DLD1 (cell line): ENCODE results near the gene CTNNBL1.
"Not testable (repeated sequence)": the region's sequence is repeated elsewhere in the genome, so short reads cannot be mapped to it uniquely, and the experiment has no call there.

ENCODE experiments used
- in situ Hi-C: cut with HindIII; loops from 2 replicates; pipeline ENCODE4 v1.10.0; 2017; ENCODE audit warnings: low sequenced_read_pairs

CTNNBL1 gene

GRCh38 chr20:37704955-37705354 lies 11.1 kb downstream of the CTNNBL1 start:
- in situ Hi-C loops: loop anchor here (5.0 kb wide), 1 partner anchor 63 kb away; no protein-coding TSS in a partner anchor

DNA sequence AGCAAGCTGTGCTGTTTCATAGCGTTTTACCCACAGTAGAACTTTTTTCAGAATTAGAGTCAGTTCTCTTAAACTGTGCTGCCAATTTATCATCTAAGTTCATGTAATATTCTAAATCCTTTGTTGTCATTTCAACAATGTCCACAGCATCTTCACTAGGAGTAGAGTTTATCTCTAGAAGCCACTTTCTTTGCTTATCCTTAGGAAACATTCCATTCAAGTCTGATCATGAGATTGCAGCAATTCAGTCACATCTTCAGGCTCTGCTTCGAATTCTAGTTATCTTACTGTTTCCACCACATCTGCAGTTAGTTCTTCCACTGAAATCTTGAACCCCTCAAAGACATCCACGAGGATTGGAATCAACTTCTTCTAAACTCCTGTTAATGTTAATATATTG lies 12.5 kb downstream of the CTNNBL1 start:
- in situ Hi-C loops: loop anchor here (5.0 kb wide), 1 partner anchor 64 kb away; no protein-coding TSS in a partner anchor

GRCh38 chr20:37711001-37711400 lies 17.2 kb downstream of the CTNNBL1 start:
- in situ Hi-C loops: no loop called here

DNA sequence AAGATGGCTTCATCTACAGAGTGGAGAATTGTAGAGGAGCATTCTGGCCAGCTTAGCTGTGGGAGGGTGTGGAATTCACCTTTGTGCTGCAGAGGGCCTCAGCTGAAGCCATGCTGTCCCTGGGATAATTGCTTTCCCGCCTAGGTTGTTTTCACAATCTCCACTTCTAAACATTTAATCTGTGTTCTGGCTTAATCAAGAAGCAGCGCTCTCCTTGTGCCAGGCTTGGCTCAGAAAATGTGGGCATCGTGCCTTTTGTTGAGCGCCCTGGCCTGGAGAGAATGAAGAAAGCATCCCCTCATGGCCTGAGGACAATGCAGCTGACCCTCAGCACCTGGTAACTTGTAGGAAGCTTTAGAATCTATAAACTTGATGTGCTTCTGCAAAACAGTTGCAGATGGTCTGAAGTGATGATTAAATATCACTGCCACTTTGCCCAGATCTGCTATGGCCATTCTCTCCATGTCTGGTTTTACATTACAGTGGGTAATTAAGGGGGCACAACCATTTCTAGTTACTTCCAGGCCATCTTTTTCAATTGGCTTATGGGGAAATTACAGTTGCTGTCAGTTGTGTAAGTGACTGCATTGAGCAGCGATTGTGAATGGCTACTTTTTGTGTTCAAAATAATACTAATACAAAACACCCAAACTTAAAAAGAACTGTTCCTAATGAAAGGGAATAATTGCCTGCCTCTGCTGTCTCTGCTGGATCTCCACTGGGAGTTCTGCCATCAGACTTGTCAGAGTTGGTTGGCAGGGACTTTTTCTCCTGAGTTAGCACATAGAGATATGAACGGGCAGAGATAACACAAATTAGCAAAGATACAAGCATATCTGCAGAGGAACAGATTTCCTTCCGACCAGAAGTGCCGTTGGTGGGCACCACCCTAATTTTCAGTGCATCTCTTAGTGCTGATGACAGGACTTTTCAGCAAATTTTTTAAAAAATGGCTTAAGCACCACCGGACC lies 18.4 kb downstream of the CTNNBL1 start:
- in situ Hi-C loops: no loop called here

DNA sequence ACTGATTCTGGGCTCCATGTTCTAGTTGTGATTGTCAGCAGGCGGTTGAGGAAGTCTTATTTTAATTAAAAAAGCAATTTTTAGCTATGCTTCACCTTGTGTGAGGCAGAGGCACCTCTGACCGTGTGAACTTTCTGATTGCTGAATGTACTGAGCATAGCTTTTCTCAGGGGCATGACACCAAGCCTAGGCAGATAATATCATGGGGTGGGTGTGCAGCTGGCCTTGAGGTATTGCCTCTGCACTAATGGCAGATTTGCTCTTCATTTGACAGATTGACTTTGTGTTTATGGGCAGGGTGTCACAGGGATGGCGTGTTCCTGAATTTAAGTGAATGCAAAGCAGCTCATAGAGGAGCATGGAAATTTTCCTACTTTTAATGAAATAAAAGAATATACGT lies 19.6 kb downstream of the CTNNBL1 start:
- in situ Hi-C loops: no loop called here

- in situ Hi-C loops: no loop called here
These were observed 21.3 kb downstream of the CTNNBL1 start for GRCh38 chr20:37714978-37715672.

DNA sequence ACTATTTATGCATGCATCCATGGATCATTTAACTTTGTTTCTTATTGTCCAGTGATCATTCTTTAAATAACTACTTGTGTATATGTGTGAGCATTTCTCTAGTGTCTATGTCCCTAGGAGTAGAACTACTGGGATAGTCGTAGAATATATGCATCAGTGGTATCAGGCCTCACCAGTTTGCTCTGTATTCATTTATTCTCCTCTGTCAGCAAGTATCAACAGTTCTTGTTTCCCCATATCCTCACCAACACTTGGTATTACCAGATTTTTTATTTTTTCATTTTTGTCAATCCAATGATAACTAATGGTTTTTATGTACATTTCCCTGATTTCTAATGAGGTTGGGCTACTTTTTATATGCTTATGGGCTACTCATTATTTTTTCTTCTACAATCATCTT lies 27.9 kb downstream of the CTNNBL1 start:
- in situ Hi-C loops: no loop called here

DNA sequence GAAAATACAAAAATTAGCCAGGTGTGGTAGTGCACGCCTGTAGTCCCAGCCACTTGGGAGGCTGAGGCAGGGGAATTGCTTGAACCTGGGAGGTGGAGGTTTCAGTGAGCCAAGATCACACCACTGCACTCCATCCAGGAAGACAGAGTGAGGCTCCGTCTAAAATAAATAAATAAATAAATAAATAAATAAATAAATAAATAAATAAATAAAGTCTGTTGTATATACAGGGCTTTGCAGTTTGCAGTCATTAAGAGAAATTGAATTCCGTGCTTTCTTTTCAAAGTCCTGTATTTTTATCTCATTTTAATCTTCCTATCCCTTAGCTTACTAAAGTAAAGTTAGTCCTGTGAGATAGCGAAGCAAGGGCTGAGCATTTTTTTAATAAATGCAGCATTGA lies 28.5 kb downstream of the CTNNBL1 start:
- in situ Hi-C loops: not testable (repeated sequence)

- in situ Hi-C loops: no loop called here
These were observed 29.8 kb downstream of the CTNNBL1 start for GRCh38 chr20:37723668-37724067.

DNA sequence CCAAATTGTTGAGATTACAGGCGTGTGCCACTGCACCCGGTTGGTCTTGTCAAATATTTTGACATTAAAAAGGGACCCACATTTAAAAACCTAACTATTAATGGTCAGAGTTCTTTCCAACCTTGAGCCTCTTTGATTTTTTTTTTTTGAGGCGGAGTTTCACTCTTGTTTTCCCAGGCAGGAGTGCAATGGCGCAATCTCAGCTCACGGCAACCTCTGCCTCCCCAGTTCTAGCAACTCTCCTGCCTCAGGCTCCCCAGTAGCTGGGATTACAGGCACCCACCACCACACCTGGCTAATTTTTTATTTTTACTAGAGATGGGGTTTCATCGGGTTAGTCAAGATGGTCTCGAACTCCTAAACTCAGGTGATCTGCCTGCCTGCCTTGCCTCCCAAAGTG lies 31.3 kb downstream of the CTNNBL1 start:
- in situ Hi-C loops: no loop called here

DNA sequence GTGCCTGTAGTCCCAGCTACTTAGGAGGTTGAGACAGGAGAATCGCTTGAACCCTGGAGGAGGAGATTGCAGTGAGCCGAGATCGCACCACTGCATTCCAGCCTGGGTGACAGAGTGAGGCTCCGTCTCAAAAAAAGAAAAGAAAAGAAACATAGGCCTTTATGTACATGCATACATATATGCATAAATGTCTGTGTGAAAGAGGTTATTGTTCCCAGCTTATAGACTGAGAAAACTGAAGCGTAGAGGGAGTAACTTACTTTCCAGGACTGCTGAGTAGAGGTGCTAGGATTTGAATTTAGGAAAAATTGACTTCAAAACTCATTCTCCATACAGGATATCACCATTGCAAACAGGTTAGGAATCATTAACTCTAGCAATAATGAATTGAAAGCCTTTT lies 32.0 kb downstream of the CTNNBL1 start:
- in situ Hi-C loops: no loop called here

DNA sequence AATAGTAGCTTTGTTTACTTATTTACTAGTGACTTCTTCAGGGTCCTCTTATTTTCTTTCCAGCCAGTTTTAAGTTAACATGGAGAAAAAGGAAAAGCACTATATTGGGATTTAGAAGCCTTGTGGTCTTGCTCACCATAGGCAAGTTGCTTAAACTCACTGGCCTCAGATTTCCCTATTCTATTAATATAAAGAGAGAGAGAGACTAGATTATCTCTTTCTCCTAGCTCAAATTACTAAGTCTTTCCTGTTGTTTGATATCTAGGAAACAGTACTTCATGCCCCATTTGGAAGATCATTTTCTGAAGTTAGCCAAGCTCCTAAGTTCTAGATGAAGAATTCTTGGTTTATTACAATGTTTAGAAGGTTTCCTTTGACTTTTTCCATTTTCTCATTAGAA lies 32.5 kb downstream of the CTNNBL1 start:
- in situ Hi-C loops: no loop called here

- in situ Hi-C loops: no loop called here
These were observed 33.4 kb downstream of the CTNNBL1 start for GRCh38 chr20:37726971-37727956.

GRCh38 chr20:37727957-37728634 lies 34.3 kb downstream of the CTNNBL1 start:
- in situ Hi-C loops: no loop called here

DNA sequence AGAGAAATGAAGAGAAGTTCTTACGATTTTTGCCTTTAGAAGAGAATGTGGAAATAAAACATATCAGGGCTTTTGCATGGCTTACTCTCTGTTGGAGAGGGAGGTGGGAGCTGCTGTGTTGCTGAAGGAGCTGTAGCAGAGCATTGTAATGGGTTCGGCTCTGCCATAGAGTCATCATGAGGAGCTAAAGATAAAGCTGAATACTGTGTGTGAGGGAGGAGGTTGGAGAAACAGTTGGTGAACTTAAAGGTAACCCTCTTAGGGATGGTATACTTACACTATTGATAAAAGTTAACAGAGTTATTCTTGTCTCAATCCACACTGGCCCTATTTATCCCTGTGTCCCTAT lies 34.8 kb downstream of the CTNNBL1 start:
- in situ Hi-C loops: no loop called here

DNA sequence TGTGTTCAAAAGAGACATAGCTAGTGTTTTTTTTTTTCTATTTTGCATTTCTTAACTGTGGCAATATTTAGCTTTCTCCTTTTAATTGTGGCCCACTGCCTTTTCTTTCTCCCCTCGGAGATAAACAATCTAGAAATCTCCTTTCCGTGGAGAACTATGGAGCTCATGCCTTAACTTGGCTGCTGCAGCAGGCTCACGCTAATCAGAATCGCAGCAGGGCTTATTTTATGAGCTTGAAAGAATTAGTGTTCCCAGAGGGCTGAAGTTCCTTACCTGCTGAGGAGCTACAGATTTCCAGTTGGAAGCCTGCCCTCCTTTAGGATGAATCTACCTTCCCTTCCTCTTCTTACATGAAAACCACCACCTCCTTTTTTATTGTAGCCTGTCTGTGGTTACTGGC lies 35.6 kb downstream of the CTNNBL1 start:
- in situ Hi-C loops: no loop called here

DNA sequence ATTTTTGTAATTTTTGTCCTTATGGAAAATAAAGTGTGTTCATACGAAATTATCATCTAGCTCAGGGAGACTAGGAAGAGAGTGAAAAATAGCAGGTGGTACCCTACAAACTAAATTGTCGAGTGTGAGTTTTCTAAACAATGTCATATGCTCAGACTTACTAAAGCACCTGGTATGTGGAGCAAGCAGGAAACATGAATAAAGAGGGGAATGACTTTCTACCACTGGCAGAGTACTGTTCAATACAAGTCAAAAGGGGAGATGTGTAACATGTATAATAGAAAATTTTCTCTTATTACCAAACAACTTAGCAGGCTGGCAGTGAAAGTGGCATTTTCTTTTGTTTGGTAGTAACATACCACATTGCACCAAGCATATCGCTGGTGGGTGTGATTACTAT lies 36.1 kb downstream of the CTNNBL1 start:
- in situ Hi-C loops: no loop called here

- in situ Hi-C loops: no loop called here
These were observed 39.6 kb downstream of the CTNNBL1 start for GRCh38 chr20:37733416-37733815.

- in situ Hi-C loops: no loop called here
These were observed 40.6 kb downstream of the CTNNBL1 start for GRCh38 chr20:37734228-37734985.

DNA sequence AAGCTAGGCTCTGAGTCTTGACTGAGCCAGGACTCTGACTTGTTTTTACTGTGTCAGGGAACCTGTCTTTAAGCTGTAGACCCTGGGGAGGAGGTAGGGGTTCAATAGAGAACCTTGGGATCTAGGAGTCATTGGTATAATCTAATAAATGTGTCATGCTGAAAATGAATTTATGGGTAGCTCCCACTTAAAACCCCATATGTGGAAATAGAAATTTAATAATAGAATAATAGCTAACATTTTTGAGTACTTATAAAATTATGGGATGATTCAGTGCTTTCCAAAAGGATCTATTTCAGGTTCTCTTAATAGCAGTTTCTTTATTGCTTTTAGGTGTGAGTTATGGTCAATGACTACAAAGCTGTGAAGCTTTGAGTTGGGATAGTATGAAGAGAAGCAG lies 41.7 kb downstream of the CTNNBL1 start:
- in situ Hi-C loops: no loop called here
